Measurements from ENCODE around the gene EIF4G1. TPM values are rescaled to one million over a fixed set of nuclear protein-coding genes. Genes with fewer than 3 reads are reported as not detected.
A peak's percentile ranks its signal among the peaks of the same experiment; 100 is the strongest.
"Not testable (repeated sequence)": the region's sequence is repeated elsewhere in the genome, so short reads cannot be mapped to it uniquely, and the experiment has no call there.

The EIF4G1 gene
- total RNA-seq (100 to 1,000 TPM; 115 to 241 (median 182) TPM), polyA plus RNA-seq (100 to 1,000 TPM in 1 of 3 donors, 10 to 100 TPM in 2; 62.9 to 249 (median 67.3) TPM)

DNA sequence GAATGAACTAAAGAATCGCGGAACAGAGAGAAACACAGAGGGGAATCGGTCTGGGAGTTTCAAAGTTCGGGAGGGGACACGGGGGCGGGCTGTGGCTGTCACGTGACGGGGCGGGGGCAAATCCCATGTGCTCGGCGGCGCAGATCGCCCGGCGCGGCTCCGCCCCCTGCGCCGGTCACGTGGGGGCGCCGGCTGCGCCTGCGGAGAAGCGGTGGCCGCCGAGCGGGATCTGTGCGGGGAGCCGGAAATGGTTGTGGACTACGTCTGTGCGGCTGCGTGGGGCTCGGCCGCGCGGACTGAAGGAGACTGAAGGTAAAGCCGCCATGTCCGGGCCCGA, at the start of gene EIF4G1:
Gene EIF4G1, plus strand, starts transcription at position 244 of the 337 bp plus-strand sequence. CDS start 1,191 bp downstream, outside the sequence.
- Histone ChIP-seq H3K9me3 (no peaks in the 10 kb centered on the region), H3K4me3 (peak within 1 kb of the TSS; percentile 68 to 93 (median 88)), H3K4me1 (peaks cover 0 to 45% (median 39%) of the 10 kb centered on the region in 4 donors), H3K36me3 (peaks cover 0 to 25% (median 16%) of the 10 kb centered on the region in 4 donors), H3K27me3 (no peaks in the 10 kb centered on the region), H3K27ac (peak within 1 kb of the TSS; percentile 98 to 99 (median 98))
- DNase-seq, result peak; percentile 98
- WGBS, 2 donors, result 0% methylated on average over 40 of the region's 40 CpGs
- TF ChIP-seq CTCF (IDR thresholded peaks at IDR 0.05), result no peak
- TF ChIP-seq POLR2A (IDR thresholded peaks at IDR 0.05), result peak in 1 of 2 donors; percentile 27
- TF ChIP-seq POLR2AphosphoS5 (IDR thresholded peaks at IDR 0.05), result peak; percentile 68 to 91 (median 86)
- TF ChIP-seq EP300 (IDR thresholded peaks at IDR 0.05), result peak in 1 of 4 donors; percentile 30
- intact Hi-C loops (cut with DNase I), result loop anchor here (1.0 to 2.0 kb wide), 2 partner anchors 23 to 48 kb away; partner anchors contain the start of gene FAM131A

- H3K36me3 ChIP-seq; DNase-seq; H3K4me1 ChIP-seq; intact Hi-C loops (cut with DNase I); H3K9me3 ChIP-seq; H3K4me3 ChIP-seq; H3K27ac ChIP-seq: not testable (repeated sequence)
- 91 to 94% methylated on average over 1 of the region's 1 CpG for WGBS, 2 donors
- H3K27me3 ChIP-seq, result peaks cover 12 to 57% (median 23%) of the 10 kb centered on the region in 3 donors
These were observed 47.2 kb upstream of the EIF4G1 start for GRCh38 chr3:184267249-184267648.

GRCh38 chr3:184272269-184272668, 42.1 kb upstream of the EIF4G1 start:
- 42 to 43% methylated on average over 1 of the region's 1 CpG for WGBS, 2 donors
- Histone ChIP-seq H3K9me3 (no peaks in the 10 kb centered on the region), H3K4me1 (peaks cover 0 to 5% (median 3%) of the 10 kb centered on the region in 4 donors), H3K27ac (no peak overlapping the region), H3K27me3 (peaks cover 14 to 53% (median 26%) of the 10 kb centered on the region in 3 donors), H3K4me3 (no peak overlapping the region), H3K36me3 (no peaks in the 10 kb centered on the region)
- TF ChIP-seq EP300 (IDR thresholded peaks at IDR 0.05) (no peak), CTCF (IDR thresholded peaks at IDR 0.05) (no peak), POLR2A (IDR thresholded peaks at IDR 0.05) (no peak), POLR2AphosphoS5 (IDR thresholded peaks at IDR 0.05) (no peak)
- no peak for DNase-seq
- intact Hi-C loops (cut with DNase I), result no loop called here

DNA sequence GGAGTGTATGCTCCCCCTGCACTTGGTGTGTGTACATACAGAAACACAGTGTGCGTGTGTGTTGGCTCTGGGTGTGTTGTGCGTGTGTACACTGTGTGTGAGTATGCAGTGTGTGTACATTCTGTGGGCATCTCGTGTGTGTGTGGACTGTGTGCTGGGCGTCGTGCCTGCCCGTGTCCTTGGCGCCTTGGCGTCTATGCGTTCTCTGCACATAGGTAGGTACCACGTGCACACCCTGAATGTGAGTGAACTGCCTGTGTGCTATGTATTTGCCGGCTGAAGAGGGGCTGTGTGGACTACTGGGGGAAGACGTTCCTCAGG, 39.1 kb upstream of the EIF4G1 start:
- TF ChIP-seq POLR2A (IDR thresholded peaks at IDR 0.05) (no peak), EP300 (IDR thresholded peaks at IDR 0.05) (no peak), POLR2AphosphoS5 (IDR thresholded peaks at IDR 0.05) (no peak), CTCF (IDR thresholded peaks at IDR 0.05) (no peak)
- no peaks in the 10 kb centered on the region for H3K36me3 ChIP-seq
- H3K27me3 ChIP-seq, result peaks cover 14 to 46% (median 26%) of the 10 kb centered on the region in 3 donors
- H3K4me1 ChIP-seq, result peaks cover 0 to 5% (median 3%) of the 10 kb centered on the region in 4 donors
- WGBS, 2 donors, result 56 to 72% methylated on average over 12 of the region's 12 CpGs
- no peak overlapping the region for H3K4me3 ChIP-seq
- intact Hi-C loops (cut with DNase I), result no loop called here
- DNase-seq, result no peak
- H3K27ac ChIP-seq, result no peak overlapping the region
- H3K9me3 ChIP-seq, result no peaks in the 10 kb centered on the region

DNA sequence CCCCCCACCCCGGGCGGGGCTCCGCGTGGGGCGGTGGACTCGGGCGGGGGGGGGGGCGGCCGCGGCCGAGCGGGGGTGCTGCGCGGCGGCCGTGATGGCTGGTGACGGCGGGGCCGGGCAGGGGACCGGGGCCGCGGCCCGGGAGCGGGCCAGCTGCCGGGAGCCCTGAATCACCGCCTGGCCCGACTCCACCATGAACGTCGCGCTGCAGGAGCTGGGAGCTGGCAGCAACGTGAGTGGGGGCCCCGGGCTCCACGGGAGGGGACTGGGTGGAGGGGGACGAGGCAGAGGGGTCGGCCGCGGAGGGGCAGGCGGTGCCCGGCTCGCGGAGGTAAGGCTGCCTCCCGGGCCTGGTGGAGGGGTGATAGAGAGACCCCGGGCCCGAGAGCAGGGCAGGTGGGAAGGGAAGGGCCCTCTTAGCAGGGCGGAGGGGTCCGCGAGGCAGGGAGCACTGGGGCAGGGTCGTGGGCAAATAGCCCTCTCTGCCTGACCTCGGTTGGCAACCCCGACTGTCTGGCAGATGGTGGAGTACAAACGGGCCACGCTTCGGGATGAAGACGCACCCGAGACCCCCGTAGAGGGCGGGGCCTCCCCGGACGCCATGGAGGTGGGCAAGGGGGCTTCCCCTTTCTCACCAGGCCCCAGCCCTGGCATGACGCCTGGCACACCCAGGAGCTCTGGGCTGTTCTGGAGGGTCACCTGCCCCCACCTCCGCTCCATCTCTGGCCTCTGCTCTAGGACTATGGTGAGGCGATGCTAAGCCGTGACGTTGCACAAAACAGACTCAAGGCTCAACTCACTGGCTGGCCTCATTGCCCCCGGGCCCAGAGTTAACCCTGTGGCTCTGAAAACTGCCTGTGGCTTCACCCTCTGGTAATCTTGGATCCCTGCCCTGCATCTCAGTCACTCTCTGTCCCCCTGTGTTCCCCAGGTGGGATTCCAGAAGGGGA, 38.2 kb upstream of the EIF4G1 start, which contains the start of gene ECE2:
Gene ECE2, plus strand, starts transcription at position 62 of the 950 bp plus-strand sequence. Its CDS starts 132 bp downstream, at position 194.
- 17% methylated on average over 65 of the region's 65 CpGs for WGBS, 2 donors
- peak within 1 kb of the TSS in 1 of 4 donors; percentile 15 for H3K4me3 ChIP-seq
- H3K36me3 ChIP-seq, result no peaks in the 10 kb centered on the region
- TF ChIP-seq CTCF (IDR thresholded peaks at IDR 0.05) (no peak), POLR2AphosphoS5 (IDR thresholded peaks at IDR 0.05) (no peak), POLR2A (IDR thresholded peaks at IDR 0.05) (no peak), EP300 (IDR thresholded peaks at IDR 0.05) (no peak)
- H3K27ac ChIP-seq, result no peak within 1 kb of the TSS
- no peak for DNase-seq
- H3K27me3 ChIP-seq, result peaks cover 14 to 43% (median 26%) of the 10 kb centered on the region in 3 donors
- H3K4me1 ChIP-seq, result peaks cover 0 to 5% (median 3%) of the 10 kb centered on the region in 4 donors
- intact Hi-C loops (cut with DNase I), result no loop called here
- H3K9me3 ChIP-seq, result no peaks in the 10 kb centered on the region

All from sigmoid colon (tissue), 7 donors.